ENCODE results near the gene C6orf136. TPM values are rescaled to one million over a fixed set of nuclear protein-coding genes. Genes with fewer than 3 reads are reported as not detected.

C6orf136 gene
- total RNA-seq, 1 donor from 2014 or later: 21.6 TPM

GRCh38 chr6:30599625-30600324 lies 47.2 kb upstream of the C6orf136 start:
- ChIA-PET POLR2A (interaction anchor here (0.6 to 6.3 kb wide), 7 partner anchors 8 to 108 kb away, joined by 3 to 75 read pairs (median 5); partner anchors contain the start of genes ABCF1 and GNL1), CTCF (interaction anchor here (1.0 to 7.4 kb wide), 2 partner anchors 55 to 116 kb away, joined by 4 to 171 read pairs; no protein-coding TSS in a partner anchor)
- DNase-seq (no peak), ATAC-seq (ENCODE audit: low read depth) (no peak)
- Mint-ChIP-seq H3K4me3 (no peak overlapping the region), H3K36me3 (ENCODE audit: low read depth) (peaks cover 63% of the 10 kb centered on the region), H3K4me1 (peaks cover 9% of the 10 kb centered on the region), H3K27me3 (no peaks in the 10 kb centered on the region), H3K27ac (no peak overlapping the region), H3K9me3 (no peaks in the 10 kb centered on the region)
- TF ChIP-seq, protein P1, sequence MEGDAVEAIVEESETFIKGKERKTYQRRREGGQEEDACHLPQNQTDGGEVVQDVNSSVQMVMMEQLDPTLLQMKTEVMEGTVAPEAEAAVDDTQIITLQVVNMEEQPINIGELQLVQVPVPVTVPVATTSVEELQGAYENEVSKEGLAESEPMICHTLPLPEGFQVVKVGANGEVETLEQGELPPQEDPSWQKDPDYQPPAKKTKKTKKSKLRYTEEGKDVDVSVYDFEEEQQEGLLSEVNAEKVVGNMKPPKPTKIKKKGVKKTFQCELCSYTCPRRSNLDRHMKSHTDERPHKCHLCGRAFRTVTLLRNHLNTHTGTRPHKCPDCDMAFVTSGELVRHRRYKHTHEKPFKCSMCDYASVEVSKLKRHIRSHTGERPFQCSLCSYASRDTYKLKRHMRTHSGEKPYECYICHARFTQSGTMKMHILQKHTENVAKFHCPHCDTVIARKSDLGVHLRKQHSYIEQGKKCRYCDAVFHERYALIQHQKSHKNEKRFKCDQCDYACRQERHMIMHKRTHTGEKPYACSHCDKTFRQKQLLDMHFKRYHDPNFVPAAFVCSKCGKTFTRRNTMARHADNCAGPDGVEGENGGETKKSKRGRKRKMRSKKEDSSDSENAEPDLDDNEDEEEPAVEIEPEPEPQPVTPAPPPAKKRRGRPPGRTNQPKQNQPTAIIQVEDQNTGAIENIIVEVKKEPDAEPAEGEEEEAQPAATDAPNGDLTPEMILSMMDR (IDR thresholded peaks at IDR 0.05): no peak
- intact Hi-C loops (cut with micrococcal nuclease): no loop called here

DNA sequence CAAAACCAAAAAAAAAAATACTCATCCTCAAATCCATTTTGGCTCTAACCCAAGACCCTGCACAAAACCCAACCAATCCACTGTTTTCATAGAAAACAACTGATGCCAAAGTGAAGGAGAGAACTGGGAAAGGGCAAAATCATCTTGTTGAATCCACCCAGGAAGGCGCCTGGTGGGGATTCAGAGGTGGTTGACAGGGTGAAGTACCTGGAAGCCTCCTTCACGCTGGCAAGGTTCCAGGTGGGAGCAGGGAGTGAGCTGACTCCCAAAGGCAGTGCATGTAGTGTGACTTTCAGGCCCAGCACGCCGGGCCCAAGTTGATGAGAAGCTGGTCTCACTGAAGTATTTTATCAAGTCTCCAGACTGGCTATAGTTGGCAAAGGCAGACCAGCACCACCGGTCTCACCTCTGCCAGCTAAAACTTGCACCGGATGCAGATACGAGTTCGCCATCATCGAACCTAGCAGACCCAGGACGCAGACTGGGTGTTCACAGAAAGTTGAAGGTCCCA lies 46.4 kb upstream of the C6orf136 start:
- ChIA-PET CTCF (interaction anchor here (1.0 to 7.4 kb wide), 3 partner anchors 55 to 130 kb away, joined by 4 to 171 read pairs (median 4); no protein-coding TSS in a partner anchor), POLR2A (interaction anchor here (0.5 to 6.3 kb wide), 5 partner anchors 10 to 206 kb away, joined by 3 to 75 read pairs (median 6); partner anchors contain the start of gene ABCF1)
- DNase-seq (no peak), ATAC-seq (ENCODE audit: low read depth) (no peak)
- H3K27ac Mint-ChIP-seq: no peak overlapping the region
- intact Hi-C loops (cut with micrococcal nuclease): no loop called here
- H3K9me3 Mint-ChIP-seq: no peaks in the 10 kb centered on the region
- H3K4me3 Mint-ChIP-seq: no peak overlapping the region
- peaks cover 65% of the 10 kb centered on the region for H3K36me3 Mint-ChIP-seq (ENCODE audit: low read depth)
- H3K4me1 Mint-ChIP-seq: peaks cover 9% of the 10 kb centered on the region
- TF ChIP-seq, protein P1 (IDR thresholded peaks at IDR 0.05): no peak
- no peaks in the 10 kb centered on the region for H3K27me3 Mint-ChIP-seq

DNA sequence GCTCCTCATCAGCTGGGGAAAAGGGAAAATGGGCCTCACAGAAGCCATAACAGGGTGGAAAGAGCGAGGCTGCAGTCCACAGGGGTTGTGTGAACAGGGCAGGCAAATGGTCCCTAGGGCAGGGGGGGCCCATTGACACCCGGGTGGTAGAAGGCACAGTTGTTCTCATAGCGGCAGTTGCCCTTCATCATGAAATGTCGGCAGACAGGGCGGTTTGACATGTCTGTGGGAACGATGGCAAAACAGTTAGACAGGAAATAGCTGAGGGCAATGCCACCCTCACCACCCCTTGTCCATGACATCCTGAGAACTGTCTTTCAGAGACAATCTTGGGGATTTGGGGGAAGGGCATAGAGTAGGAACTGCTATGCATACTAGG lies 45.5 kb upstream of the C6orf136 start:
- Mint-ChIP-seq H3K9me3 (no peaks in the 10 kb centered on the region), H3K4me1 (peaks cover 9% of the 10 kb centered on the region), H3K36me3 (ENCODE audit: low read depth) (peaks cover 72% of the 10 kb centered on the region), H3K4me3 (no peak overlapping the region), H3K27ac (no peak overlapping the region), H3K27me3 (no peaks in the 10 kb centered on the region)
- ChIA-PET CTCF (interaction anchor here (1.0 kb wide), 1 partner anchor 129 kb away, joined by 4 read pairs; no protein-coding TSS in a partner anchor), POLR2A (interaction anchor here (0.6 to 6.3 kb wide), 4 partner anchors 12 to 63 kb away, joined by 3 to 75 read pairs (median 4); partner anchors contain the start of genes ABCF1 and MRPS18B)
- no peak for ATAC-seq (ENCODE audit: low read depth)
- no peak for DNase-seq
- TF ChIP-seq, protein P1 (IDR thresholded peaks at IDR 0.05): no peak
- intact Hi-C loops (cut with micrococcal nuclease): no loop called here

DNA sequence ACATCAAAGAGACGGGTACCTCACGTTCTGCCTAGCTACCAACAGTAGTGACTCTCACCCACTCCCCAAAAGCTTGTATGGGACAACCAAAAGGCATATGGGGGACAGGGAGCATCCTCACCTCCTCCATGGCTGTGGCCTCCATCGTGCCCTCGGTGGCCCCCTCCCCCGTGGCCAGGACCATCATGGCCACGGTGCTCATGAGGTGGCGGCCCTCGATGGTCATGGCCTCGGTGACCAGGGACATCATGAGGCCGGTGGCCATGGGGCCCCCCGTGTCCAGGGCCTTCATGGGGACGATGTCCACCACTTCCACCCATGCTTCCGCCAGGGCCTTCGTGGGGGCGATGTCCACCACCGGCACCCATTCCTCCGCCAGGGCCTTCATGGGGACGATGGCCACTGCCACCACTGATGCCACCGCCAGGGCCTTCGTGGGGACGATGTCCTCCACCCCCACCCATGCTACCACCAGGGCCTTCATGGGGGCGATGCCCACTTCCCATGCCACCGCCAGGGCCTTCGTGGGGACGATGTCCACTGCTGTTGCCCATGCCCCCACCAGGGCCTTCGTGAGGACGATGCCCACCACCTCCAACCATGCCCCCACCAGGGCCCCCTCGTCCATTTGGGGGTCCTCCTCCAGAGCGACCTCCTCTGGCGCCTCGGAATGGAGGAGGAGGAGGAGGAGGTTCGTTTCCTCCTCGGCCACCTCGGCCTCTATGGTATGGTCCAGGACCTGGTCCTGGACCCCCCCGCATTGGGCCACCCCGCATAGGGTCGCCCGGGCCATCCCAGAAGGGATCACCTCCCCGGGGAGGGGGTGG lies 44.9 kb upstream of the C6orf136 start:
- peaks cover 78% of the 10 kb centered on the region for H3K36me3 Mint-ChIP-seq (ENCODE audit: low read depth)
- intact Hi-C loops (cut with micrococcal nuclease): no loop called here
- H3K4me1 Mint-ChIP-seq: peaks cover 11% of the 10 kb centered on the region
- H3K27me3 Mint-ChIP-seq: no peaks in the 10 kb centered on the region
- H3K4me3 Mint-ChIP-seq: no peak overlapping the region
- ChIA-PET CTCF (no interaction called here), POLR2A (interaction anchor here (0.6 to 6.3 kb wide), 4 partner anchors 12 to 64 kb away, joined by 3 to 75 read pairs (median 4); partner anchors contain the start of genes ABCF1 and MRPS18B)
- H3K9me3 Mint-ChIP-seq: no peaks in the 10 kb centered on the region
- DNase-seq (no peak), ATAC-seq (ENCODE audit: low read depth) (no peak)
- no peak overlapping the region for H3K27ac Mint-ChIP-seq
- TF ChIP-seq, protein P1 (IDR thresholded peaks at IDR 0.05): no peak
